Measurements from ENCODE around the gene EPC2.
"Not testable (repeated sequence)": the region's sequence is repeated elsewhere in the genome, so short reads cannot be mapped to it uniquely, and the experiment has no call there.

Gene EPC2

DNA sequence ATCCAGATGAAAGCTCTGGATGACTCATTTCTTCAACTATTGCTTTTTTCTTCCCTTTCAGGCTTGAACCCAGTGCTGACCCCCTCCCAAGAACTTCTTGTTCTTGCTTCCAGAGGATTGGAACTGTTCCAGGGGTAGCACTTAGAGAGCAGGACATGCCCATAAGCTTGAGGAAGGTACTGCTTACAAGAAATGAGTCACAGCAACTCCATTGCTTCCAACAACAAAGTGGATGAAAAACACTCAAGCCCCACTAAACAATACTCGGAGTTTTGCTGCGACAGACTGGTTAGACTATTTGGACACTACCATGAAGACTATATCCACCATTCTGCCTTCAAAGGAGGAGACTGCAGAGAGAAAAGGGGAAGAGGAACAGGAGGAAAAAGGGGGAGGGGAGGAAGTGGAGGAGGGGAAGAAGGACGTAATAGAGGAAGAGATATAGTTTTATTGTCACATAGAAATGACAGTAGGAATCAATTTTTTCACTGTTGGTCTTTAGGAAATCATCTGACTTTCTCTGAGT lies 1.6 kb upstream of the EPC2 start:
- no peak for DNase-seq

DNA sequence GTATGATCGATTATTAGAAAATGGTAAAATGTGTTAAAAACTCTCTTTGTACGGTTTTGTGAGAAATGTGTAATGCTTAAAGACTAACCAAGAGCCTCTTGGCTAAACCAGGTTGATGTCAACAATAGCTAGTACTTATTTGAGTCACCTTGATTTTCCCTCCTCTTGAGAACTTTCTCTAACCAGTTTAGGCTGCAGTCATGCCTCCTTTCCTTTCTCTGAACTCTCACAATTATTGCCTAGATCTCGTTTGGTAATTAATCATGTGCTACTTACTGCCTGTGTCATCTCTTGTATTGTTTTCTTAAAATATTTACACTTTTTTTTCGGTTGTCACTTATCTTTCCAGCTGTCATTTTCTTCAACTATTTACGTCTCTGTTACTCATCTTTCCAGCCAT lies 1.1 kb upstream of the EPC2 start:
- no peak for DNase-seq

DNA sequence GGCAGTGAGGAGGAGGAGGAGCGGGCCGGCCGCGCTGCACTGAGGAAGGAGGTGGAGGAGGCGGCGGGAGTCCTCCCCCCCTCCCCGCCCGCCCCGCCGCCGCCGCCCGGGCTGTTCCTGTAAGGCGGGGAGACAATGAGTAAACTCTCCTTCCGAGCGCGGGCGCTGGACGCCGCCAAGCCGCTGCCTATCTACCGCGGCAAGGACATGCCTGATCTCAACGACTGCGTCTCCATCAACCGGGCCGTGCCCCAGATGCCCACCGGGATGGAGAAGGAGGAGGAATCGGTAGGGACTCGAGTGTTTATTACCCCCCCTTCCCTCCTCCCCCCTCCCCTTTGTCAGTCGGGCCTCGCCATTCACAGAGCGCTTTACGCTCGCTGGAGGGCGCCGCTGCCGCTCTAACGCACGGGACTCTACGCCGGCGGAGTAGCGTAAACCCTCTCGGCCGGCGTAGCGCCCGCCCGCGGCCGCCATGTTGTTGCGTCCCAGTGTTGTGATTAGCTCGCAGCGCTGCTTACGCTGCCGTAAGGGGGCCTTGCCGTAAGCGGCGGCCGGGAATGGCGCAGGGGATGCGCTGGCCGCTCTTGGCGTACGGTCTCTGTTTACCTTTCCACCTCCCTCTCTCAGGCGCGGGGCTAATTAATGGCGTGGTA lies 460 bp downstream of the EPC2 start:
- DNase-seq: peak; percentile 89

DNA sequence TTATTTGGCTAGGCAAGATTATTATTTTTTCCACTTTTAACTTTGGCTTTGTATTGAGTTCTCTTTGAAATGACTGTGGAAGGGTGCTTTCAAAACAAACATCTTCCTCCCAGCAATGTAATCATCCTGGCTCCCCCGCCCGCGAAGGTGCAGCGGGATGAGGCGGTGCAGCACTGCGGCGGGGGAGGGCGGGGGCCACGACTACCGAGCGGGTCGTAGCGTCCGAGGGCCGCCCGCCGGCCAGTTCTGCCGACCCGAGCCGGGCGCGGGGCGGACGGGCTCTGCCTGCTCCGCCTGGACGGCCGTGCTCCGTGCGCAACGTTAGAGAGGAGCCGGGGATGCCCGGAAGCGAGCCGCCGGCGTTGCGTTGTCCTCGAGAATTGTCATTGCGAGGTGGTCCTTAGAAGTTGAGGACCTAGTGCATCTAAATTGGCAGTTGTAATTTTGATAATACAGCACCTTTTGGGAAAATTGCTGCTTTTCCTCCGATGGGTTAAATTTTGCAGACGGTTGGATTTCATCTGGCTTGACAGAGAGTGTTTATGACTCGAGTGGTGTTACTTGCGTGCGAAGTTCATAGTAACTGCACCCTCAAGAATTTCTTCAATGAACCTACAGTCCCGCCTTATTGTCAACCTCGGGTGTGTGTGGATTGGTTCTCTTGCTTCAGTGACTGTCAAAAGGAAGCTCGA lies 1.1 kb downstream of the EPC2 start:
- DNase-seq: peak; percentile 48

DNA sequence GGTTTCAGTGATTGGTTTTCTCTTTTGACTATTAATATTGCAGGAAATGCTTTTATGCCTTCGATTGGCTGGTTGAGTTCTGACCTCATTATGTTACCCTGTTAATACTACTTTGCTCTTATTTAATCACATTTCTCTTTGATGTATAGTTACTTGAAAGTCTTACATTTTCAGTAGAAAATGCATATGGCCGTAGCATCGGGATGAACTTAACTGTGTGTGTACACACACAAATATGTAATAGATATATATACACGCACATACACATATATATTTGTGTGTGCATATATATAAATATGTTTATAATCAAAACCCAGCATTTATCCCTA lies 1.6 kb downstream of the EPC2 start:
- DNase-seq: no peak

DNA sequence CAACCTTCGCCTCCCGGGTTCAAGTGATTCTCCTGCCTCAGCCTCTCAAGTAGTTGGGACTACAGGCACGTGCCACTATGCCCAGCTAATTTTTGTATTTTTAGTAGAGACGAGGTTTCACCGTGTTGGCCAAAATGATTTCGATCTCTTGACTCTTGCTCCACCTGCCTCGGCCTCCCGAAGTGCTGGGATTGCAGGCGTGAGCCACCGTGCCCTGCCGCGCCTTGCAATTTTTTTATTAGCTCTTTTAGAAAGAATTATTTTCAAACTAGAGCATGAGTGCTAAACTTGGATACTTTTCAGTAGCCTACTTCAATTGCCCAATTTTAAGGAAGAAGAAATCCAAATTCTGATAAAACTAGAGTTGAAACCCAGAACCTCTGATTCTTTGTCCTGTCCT lies 3.2 kb downstream of the EPC2 start:
- DNase-seq: not testable (repeated sequence)

DNA sequence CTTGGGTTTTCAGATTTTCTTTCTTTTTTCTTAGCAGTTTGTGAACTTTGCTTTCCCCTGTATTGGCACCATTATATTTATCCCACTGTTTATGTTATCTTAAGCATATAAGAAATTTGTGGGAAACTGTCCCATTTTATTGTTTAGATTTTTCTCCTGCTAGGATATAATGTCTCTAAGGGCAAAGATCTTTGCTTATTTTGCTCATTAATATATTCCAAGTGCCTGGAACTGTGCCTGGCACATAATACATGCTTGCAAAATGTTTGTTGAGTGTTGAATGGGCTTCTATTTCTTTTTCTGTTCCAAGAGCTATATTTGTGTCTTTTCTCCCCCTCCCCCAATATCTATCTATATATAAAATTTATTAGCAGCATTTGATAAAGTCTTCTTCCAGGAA lies 5.4 kb downstream of the EPC2 start:
- no peak for DNase-seq

DNA sequence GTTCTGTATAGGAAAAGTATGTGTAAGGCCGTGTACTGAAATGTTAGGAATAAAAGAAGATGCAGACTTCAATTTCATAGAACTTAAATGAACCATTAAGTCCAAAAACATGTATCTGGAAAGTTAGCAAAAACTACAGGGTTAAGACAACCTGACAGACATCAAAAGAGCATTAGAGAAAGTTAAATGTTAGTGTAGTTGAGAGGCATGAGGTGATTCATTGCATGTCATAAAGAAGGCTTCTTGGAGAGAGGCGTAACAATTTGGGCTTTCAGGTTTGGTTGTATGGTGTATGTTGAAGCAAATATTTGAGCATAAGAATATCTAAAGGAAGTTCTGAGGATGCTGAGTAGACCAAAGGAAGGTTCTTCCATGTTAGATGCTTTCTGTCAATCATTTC lies 6.3 kb downstream of the EPC2 start:
- DNase-seq: no peak

DNA sequence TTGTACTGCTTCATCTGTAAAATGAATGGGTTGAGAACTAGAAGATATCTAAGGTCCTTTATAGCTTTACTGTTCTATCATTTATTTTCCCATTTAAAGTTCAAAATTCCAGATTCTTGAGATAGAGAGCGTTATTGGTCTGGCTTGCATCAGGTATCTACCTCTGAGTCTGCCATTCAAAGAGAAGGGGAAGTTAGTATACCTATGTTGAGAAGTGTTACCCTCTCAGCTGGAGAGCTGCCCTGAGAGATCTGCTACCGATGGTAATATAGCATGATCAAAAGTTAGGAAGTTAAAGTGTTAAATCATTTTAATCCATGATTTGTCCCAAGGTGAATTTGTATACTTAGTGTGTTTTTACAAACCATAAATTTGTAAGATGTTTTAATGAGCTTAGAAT lies 7.4 kb downstream of the EPC2 start:
- no peak for DNase-seq

DNA sequence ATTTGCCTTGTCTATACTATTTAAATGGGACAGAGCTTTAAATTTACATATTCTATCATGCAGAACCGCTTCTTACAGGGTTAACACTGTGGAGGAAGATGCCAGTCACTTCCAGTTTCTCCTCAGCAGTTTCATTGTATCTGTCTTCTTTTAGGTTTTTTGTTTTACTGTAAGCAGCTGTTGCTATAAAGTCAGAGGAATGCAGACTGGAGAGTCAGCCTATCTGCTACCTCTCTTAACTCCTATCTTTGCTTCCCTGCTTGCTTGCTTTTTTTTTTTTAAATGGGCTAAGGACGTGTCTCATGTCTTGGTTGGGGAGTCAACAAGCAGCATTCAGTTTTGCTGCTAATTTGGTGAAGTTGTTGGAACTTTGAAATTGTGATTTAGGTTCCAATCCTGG lies 8.9 kb downstream of the EPC2 start:
- DNase-seq: no peak

DNA sequence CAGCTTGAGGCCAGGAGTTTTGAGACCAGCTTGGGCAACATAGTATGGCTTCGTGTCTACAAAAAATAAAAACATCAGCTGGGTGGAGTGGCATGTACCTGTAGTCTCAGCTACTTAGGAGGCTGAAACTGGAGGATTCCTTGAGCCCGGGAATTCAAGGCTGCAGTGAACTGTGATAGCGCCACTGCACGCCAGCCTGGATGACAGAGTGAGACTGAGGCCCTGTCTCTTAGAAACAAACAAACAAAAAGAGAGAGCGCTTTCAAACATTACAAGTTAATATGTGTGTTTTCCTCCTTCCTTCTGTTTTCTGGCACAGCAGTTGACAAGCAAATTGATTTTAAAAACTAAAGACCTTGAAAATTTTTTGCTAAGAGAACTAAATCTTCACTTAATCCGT lies 9.9 kb downstream of the EPC2 start:
- no peak for DNase-seq

DNA sequence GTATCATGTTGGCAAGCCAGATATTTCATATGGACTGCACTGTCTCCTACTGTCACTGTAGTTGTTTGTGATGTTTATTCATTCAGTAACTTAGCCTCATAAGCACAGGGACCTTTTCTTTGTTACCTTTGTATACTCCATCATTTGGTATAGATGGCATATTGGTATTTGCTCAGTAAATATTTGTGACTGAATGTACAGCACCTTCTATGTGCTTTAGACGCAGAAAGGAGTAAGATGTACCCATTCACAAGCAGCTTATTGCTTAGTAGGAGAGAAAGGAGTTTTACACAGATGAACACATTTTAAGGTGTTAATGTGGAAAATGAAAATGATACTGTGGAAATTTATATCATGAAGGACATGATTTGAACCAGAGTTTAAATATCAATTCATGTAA lies 12.0 kb downstream of the EPC2 start:
- no peak for DNase-seq

DNA sequence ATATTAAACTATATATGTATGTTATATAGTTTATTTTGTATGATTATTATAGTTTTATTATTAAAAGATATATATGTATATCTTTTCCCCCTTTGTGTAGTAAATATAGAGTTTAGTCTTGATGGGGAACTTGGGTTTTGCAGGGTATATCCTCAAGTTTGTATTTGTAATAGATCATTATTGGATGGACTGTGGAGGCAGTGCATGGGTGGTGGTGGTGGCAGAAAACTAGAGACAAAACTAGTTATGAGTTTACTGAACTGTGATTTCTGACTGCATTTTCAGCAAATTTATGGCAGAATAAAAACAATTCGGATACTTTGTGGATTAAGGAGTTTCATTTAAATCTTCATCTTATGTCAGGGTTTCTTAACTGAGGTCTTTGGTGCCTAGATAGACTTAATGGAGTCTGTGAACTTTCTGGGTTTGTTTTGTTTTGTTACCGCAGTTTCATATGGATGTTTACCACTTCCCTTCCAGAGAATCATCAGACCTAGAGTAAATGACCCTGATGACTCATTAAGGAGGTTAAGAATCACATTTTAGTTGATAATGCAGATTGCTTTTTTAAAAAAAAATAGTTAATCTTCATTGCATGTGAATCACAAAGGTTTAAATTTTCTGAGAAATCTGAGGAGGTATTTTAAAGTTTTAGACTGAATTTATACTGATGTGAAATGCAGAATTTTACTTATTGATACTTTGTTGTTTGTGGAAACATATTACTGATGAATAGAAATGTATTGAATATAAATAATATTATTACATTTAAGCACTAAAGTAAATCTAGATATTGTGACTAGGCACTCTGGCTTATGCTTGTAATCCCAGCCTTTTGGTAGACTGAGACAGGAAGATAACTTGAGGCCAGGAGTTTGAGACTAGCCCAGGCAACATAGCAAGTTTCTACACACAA lies 14.5 kb downstream of the EPC2 start:
- no peak for DNase-seq

DNA sequence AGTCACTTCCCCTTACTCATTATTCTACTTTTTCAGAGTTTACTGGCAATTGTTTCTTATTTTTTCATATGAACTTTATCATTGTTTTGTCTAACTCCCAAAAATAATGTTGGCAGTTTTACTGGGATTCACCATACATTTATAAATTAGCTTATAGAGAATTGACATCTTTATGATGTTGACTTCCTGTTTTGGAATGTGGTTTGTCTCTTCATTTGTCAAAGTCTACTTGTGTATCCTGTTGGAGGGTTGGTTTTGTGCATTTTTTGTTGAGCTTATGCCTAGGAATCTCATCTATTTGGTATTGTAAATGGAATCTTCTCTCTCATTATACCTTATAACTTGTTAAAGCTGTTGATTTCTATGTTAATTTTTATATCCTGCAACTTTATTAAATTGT lies 16.4 kb downstream of the EPC2 start:
- DNase-seq: no peak

DNA sequence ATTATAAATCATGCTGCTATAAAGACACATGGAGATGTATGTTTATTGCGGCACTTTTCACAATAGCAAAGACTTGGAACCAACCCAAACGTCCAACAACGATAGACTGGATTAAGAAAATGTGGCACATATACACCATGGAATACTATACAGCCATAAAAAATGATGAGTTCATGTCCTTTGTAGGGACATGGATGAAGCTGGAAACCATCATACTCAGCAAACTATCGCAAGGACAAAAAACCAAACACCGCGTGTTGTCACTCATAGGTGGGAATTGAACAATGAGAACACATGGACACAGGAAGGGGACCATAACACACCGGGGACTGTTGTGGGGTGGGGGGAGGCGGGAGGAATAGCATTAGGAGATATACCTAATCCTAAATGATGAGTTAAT lies 17.8 kb downstream of the EPC2 start:
- DNase-seq: not testable (repeated sequence)

DNA sequence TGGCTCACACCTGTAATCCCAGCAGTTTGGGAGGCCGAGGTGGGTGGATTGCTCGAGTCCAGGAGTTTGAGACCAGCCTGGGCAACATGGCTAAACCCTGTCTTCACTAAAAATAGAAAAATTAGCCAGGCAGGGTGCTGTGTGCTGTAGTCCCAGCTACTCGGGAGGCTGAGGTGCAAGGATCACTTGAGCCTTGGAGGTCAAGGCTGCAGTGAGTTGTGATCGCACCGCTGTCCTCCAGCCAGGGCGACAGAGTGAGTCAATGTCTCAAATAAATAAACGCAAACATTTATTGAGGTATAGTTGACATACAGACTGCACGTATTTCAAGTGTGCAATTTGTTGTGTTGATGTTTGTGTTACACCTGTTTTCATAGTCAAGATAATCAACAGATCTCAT lies 19.7 kb downstream of the EPC2 start:
- no peak for DNase-seq

DNA sequence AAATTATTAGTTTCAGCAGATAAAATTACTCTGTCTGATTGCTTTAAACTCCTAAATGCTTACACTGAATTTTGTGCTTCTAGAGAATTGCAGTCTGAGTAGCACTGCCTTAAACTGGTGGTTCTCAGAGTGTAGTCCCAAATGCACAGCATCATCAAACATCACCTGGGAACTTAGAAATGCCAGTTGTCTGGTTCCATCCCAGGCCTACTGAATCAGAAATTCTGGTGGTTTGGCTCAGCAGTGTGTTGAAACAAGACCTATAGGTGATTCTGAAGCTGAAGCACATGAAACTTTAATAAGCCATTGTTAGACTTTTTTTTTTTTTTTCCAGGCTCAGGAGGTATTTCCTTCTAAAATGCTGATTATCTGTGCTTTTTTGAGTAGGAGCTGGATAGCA lies 22.0 kb downstream of the EPC2 start:
- no peak for DNase-seq

DNA sequence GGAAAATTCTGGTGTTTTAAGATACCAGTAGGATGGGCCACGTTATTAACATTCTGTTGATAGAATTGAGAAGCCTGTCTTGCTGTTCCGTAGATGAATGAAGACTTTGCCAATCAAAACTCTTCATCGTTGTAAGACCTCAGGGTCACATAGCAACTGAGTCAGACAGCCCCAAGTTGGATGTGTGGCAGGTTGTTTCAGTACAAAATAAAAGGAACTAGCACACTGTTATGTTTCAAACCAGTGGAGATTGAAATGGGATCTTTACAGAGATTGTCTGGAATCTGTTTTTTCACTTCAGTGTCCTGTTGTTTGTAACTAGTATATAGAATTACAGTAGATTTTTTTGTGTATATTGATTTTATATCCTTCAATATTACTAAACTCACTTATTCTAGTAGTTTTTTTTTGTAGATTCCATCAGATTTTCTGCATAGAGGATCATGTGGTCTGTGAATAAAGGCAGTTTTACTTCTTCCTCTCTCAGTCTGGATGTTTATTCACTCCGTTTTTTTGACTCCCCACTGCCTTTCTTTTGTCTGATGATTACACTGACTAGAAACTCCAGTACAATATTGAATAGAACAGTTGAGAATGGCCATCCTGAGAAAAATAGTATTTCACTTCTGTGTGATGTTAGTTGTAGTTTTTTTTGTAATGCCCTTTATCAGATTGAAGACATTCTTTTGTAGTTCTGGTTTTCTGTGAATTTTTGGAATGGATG lies 22.7 kb downstream of the EPC2 start:
- no peak for DNase-seq

DNA sequence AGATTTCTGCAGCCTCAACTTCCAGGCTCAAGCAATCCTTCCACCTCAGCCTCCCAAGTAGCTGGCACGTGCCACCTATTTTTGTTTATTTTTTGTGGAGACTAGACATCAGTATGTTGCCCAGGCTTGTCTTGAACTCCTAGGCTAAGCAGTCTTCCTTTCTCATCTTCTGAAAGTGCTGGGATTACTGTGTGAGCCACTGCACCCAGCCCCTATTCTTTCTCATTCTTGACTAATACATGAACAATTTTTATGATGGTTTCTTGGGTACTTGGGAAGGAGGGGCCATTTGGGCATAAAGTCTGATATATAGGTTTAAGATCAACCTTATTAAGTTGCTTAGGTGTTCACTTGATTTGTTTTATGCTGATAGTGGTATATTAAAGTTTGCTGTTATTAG lies 26.2 kb downstream of the EPC2 start:
- no peak for DNase-seq

DNA sequence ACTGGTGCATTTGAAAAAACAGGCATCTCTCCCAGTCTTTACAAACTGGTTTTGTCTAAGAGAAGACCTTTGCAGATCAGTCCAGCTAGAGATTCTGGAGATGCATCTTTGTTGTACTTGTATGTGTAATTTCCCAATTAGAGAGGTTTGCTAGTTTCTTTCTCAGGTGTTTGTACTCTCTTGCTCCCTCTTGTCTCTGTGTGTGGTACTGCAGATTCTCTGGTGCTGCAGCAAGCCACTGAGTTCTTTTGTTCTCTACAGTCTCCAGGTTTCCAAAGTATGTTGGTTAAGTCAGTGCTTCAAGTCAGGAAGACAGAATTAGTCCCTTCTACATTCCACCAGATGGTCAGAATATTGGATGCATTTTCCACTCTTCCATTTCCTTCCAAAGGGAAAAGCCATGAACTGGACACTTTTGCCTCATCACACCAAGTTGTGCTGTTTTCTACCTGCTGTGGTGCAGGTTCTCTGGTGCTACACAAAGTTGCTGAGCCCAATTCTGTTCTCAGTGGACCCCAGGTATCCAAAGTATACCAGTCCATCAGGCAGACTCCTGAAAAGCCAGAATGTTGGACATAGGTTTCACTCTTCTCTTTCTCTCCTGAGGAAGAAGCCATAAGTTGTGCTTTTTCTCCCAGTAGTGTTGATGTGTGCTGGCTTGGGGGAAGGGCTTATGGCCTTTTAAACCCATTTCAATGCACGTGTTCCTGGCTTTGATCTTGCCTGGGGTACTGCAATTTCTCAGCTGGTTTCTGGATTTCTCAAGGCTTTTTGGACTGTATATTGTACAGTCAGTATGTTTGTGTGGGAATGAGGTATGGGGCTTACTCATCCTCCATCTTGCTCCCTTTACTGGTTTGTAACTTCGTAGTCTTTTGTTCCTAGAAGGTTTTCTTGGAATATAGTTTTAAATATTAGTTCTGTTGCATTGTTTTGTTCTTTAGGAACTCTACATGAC lies 29.8 kb downstream of the EPC2 start:
- peak; percentile 21 for DNase-seq

DNA sequence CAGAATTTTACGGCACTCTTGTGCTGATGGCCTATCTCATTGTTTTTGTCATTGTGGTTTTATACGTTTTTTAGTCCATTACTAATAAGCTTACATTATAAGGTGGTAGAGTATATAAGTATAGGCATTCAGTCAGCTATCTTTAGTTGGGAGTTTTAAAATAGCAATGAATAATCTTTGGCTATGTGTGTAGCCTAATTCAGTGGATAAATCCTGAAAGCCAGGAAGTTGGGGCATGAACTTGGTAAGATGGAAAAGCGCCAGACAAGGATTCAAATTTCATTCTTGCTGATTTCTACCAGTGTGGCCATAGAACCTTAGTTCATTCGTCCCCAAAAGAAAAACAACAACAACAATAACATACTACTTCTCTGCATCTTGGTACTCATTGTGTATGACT lies 31.2 kb downstream of the EPC2 start:
- no peak for DNase-seq
